ENCODE results near the gene SNAPC4. TPM values are rescaled to one million over a fixed set of nuclear protein-coding genes. Genes with fewer than 3 reads are reported as not detected.
A peak's percentile ranks its signal among the peaks of the same experiment; 100 is the strongest.

SNAPC4 gene
- total and polyA plus RNA-seq, 9 of the 15 experiments (the other 6 are each of a cell fraction or from before 2014, with no cell fraction given), result 0.21 to 21.8 (median 8.8) TPM

DNA sequence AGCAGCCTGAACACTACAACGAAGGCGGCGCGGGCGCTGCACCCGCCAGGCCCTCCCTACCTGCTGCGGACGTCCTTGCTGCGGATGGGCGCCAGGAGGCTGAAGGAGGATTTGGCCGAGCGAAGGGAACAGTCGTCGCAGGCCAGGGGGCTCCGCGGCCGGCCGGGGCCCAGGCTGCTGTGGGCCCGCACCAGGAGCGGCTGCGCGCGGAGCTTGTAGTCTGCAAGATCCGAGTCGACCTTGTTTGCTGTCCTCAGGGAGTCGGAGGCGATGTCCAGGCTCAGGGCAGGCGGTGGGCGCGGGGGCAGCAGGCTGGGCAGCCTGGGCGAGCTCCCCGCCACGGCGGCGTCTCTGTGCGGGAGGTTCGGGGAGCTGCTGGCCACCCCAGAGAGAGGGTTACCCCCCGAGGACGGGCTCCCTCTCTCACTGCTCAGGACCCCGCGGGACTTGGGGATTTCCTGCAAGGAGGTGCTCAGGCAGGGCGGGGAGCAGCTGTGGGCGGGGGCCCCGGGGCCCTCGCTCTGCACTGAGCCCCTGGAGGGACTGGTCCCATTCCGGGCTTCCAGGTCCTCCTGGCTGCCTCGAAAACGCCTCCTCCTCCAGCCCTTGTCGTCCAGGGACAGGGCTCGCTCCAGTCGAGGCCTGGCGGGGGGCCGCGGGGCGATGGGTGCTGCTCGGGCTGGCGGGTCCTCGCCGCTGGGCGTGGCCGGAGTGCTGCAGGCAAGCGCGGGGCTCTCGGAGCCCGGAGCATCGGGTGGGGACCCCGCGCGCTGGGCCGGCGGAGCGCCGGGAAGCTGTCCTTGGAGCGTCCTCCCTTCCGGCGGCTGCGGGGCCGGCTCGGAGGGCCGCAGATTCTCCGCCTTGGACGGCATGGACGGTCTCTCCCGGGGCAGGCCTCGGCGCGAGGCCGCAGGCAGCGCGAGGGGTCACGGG is 38.8 kb upstream of the SNAPC4 start (continued):
- TF ChIP-seq, protein P1, sequence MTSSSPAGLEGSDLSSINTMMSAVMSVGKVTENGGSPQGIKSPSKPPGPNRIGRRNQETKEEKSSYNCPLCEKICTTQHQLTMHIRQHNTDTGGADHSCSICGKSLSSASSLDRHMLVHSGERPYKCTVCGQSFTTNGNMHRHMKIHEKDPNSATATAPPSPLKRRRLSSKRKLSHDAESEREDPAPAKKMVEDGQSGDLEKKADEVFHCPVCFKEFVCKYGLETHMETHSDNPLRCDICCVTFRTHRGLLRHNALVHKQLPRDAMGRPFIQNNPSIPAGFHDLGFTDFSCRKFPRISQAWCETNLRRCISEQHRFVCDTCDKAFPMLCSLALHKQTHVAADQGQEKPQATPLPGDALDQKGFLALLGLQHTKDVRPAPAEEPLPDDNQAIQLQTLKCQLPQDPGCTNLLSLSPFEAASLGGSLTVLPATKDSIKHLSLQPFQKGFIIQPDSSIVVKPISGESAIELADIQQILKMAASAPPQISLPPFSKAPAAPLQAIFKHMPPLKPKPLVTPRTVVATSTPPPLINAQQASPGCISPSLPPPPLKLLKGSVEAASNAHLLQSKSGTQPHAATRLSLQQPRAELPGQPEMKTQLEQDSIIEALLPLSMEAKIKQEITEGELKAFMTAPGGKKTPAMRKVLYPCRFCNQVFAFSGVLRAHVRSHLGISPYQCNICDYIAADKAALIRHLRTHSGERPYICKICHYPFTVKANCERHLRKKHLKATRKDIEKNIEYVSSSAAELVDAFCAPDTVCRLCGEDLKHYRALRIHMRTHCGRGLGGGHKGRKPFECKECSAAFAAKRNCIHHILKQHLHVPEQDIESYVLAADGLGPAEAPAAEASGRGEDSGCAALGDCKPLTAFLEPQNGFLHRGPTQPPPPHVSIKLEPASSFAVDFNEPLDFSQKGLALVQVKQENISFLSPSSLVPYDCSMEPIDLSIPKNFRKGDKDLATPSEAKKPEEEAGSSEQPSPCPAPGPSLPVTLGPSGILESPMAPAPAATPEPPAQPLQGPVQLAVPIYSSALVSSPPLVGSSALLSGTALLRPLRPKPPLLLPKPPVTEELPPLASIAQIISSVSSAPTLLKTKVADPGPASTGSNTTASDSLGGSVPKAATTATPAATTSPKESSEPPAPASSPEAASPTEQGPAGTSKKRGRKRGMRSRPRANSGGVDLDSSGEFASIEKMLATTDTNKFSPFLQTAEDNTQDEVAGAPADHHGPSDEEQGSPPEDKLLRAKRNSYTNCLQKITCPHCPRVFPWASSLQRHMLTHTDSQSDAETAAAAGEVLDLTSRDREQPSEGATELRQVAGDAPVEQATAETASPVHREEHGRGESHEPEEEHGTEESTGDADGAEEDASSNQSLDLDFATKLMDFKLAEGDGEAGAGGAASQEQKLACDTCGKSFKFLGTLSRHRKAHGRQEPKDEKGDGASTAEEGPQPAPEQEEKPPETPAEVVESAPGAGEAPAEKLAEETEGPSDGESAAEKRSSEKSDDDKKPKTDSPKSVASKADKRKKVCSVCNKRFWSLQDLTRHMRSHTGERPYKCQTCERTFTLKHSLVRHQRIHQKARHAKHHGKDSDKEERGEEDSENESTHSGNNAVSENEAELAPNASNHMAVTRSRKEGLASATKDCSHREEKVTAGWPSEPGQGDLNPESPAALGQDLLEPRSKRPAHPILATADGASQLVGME (CRISPR knock-in tag; IDR thresholded peaks at IDR 0.05), result 0 out of 2 replicates have a peak, but pooled peaks have one; percentile 10
- TF ChIP-seq GATAD2B (IDR thresholded peaks at IDR 0.05; ENCODE audit: borderline replicate concordance), result no peak
- TF ChIP-seq, protein P2, sequence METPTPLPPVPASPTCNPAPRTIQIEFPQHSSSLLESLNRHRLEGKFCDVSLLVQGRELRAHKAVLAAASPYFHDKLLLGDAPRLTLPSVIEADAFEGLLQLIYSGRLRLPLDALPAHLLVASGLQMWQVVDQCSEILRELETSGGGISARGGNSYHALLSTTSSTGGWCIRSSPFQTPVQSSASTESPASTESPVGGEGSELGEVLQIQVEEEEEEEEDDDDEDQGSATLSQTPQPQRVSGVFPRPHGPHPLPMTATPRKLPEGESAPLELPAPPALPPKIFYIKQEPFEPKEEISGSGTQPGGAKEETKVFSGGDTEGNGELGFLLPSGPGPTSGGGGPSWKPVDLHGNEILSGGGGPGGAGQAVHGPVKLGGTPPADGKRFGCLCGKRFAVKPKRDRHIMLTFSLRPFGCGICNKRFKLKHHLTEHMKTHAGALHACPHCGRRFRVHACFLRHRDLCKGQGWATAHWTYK (CRISPR knock-in tag; IDR thresholded peaks at IDR 0.05), result no peak
- no peak for TF ChIP-seq HDAC6 (IDR thresholded peaks at IDR 0.05; ENCODE audit: low read depth, low read length)
- no peak for TF ChIP-seq ZNF431 (CRISPR knock-in tag; IDR thresholded peaks at IDR 0.05)
- no peak; a peak in 1 of 4 replicates for TF ChIP-seq TEAD1 (CRISPR knock-in tag; IDR thresholded peaks at IDR 0.05)
- no peak for TF ChIP-seq CHD1 (IDR thresholded peaks at IDR 0.05; ENCODE audit: low read length)
- TF ChIP-seq, protein P3, sequence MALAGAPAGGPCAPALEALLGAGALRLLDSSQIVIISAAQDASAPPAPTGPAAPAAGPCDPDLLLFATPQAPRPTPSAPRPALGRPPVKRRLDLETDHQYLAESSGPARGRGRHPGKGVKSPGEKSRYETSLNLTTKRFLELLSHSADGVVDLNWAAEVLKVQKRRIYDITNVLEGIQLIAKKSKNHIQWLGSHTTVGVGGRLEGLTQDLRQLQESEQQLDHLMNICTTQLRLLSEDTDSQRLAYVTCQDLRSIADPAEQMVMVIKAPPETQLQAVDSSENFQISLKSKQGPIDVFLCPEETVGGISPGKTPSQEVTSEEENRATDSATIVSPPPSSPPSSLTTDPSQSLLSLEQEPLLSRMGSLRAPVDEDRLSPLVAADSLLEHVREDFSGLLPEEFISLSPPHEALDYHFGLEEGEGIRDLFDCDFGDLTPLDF (CRISPR knock-in tag; IDR thresholded peaks at IDR 0.05), result no peak; the same call in 1 of the 2 replicates
- TF ChIP-seq, protein P4, sequence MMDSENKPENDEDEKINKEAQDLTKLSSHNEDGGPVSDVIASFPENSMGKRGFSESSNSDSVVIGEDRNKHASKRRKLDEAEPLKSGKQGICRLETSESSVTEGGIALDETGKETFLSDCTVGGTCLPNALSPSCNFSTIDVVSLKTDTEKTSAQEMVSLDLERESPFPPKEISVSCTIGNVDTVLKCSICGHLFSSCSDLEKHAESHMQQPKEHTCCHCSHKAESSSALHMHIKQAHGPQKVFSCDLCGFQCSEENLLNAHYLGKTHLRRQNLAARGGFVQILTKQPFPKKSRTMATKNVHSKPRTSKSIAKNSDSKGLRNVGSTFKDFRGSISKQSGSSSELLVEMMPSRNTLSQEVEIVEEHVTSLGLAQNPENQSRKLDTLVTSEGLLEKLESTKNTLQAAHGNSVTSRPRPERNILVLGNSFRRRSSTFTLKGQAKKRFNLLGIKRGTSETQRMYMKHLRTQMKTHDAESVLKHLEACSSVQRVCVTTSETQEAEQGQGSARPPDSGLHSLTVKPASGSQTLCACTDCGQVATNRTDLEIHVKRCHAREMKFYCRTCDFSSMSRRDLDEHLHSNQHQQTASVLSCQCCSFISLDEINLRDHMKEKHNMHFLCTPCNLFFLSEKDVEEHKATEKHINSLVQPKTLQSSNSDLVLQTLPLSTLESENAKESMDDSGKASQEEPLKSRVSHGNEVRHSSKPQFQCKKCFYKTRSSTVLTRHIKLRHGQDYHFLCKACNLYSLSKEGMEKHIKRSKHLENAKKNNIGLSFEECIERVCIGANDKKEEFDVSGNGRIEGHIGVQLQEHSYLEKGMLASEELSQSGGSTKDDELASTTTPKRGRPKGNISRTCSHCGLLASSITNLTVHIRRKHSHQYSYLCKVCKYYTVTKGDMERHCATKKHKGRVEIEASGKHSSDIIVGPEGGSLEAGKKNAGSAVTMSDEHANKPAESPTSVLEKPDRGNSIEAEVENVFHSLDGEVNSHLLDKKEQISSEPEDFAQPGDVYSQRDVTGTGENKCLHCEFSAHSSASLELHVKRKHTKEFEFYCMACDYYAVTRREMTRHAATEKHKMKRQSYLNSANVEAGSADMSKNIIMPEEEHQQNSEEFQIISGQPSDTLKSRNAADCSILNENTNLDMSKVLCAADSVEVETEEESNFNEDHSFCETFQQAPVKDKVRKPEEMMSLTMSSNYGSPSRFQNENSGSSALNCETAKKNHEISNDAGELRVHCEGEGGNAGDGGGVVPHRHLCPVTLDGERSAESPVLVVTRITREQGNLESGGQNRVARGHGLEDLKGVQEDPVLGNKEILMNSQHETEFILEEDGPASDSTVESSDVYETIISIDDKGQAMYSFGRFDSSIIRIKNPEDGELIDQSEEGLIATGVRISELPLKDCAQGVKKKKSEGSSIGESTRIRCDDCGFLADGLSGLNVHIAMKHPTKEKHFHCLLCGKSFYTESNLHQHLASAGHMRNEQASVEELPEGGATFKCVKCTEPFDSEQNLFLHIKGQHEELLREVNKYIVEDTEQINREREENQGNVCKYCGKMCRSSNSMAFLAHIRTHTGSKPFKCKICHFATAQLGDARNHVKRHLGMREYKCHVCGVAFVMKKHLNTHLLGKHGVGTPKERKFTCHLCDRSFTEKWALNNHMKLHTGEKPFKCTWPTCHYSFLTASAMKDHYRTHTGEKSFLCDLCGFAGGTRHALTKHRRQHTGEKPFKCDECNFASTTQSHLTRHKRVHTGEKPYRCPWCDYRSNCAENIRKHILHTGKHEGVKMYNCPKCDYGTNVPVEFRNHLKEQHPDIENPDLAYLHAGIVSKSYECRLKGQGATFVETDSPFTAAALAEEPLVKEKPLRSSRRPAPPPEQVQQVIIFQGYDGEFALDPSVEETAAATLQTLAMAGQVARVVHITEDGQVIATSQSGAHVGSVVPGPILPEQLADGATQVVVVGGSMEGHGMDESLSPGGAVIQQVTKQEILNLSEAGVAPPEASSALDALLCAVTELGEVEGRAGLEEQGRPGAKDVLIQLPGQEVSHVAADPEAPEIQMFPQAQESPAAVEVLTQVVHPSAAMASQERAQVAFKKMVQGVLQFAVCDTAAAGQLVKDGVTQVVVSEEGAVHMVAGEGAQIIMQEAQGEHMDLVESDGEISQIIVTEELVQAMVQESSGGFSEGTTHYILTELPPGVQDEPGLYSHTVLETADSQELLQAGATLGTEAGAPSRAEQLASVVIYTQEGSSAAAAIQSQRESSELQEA (IDR thresholded peaks at IDR 0.05; ENCODE audit: low read depth), result no peak
